HFFc6 (cell line): ENCODE measurements around the gene RASSF1. TPM values are rescaled to one million over a fixed set of nuclear protein-coding genes. Genes with fewer than 3 reads are reported as not detected.

Experiments used
- DNase-seq: peaks from one replicate; pipeline ENCODE4 v3.0.0-alpha.2; 2018
- H3K27ac Mint-ChIP-seq: 2 replicates; pipeline ENCODE4 v1.8.0; 2020; ENCODE audit warnings: mild to moderate bottlenecking, mixed read lengths
- H3K27me3 Mint-ChIP-seq: 2 replicates; pipeline ENCODE4 v1.8.0; 2021; ENCODE audit warnings: mild to moderate bottlenecking, moderate library complexity, mixed read lengths; ENCODE audit not compliant: insufficient read depth
- H3K36me3 Mint-ChIP-seq: 2 replicates; pipeline ENCODE4 v1.8.0; 2021; ENCODE audit warnings: low read depth, mixed read lengths
- H3K4me1 Mint-ChIP-seq: 2 replicates; pipeline ENCODE4 v1.8.0; 2020; ENCODE audit warnings: low read depth, mixed read lengths
- H3K4me3 Mint-ChIP-seq: 2 replicates; pipeline ENCODE4 v1.8.0; 2020; ENCODE audit warnings: mild to moderate bottlenecking, moderate library complexity, mixed read lengths
- H3K9me3 Mint-ChIP-seq: 2 replicates; pipeline ENCODE4 v1.8.0; 2020; ENCODE audit warnings: mild to moderate bottlenecking, mixed read lengths
- total RNA-seq, 6 experiments: library from RNA; stranded (reverse); fragmentation: NEBNext Ultra II Directional; extraction: Animal tissue kit (Norgen Biotek cat#: 25700); gene quantifications; 2 replicates in 1 of 6; 3 replicates in 5 of 6; pipeline ENCODE4 v1.2.3, GENCODE V29; 2021
- TF ChIP-seq, protein P1 (sequence below): fragments of 200-600 bp; sonication (generic); IDR thresholded peaks from 2 replicates; pipeline ENCODE4 v1.5.0; 2021; ENCODE audit warnings: antibody characterized with exemption, mild to moderate bottlenecking

The RASSF1 gene
- total RNA-seq, 6 experiments from 2014 or later = 30.9 to 37.0 (median 34.1) TPM

DNA sequence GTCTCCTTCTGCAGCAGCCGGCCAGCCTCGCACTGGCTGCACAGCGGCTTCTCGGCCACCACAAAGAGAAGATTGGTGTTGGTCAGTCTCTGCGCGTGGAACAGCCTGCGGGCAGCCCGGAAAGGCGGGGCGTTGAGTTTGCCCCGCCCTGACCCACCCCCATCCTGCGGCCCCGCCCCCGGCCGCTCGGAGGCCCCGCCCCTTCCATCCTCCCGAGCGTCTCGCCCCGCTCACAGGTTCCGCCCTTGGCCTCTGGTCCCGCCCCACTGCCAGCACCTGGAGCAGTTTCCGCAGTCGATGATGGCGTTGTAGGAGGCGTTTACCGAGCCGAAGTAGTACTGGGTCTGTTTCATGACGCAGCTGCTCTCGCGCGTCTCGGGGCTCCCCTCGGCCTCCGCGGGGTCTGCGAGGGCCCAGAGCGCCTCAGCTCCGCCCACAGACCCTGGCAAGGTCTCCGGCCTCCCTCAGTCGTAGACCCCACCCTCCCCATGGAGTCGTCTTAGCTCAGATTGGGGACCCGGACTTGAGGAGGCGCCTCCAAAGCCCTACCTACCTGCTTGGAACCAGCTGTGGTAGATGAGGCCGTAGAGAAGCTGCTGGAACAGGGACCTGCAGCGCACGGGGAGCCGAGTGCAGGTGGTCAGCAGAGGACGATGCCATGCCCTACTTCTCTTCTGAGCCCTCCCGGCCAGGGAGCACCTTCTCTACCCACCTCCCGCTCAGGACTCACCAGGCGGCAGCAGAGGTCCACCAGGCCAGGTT, 24.6 kb upstream of the RASSF1 start:
- no peak for DNase-seq
- TF ChIP-seq, protein P1, sequence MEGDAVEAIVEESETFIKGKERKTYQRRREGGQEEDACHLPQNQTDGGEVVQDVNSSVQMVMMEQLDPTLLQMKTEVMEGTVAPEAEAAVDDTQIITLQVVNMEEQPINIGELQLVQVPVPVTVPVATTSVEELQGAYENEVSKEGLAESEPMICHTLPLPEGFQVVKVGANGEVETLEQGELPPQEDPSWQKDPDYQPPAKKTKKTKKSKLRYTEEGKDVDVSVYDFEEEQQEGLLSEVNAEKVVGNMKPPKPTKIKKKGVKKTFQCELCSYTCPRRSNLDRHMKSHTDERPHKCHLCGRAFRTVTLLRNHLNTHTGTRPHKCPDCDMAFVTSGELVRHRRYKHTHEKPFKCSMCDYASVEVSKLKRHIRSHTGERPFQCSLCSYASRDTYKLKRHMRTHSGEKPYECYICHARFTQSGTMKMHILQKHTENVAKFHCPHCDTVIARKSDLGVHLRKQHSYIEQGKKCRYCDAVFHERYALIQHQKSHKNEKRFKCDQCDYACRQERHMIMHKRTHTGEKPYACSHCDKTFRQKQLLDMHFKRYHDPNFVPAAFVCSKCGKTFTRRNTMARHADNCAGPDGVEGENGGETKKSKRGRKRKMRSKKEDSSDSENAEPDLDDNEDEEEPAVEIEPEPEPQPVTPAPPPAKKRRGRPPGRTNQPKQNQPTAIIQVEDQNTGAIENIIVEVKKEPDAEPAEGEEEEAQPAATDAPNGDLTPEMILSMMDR = no peak
- Mint-ChIP-seq H3K27ac (no peak overlapping the region), H3K36me3 (no peaks in the 10 kb centered on the region), H3K9me3 (no peaks in the 10 kb centered on the region), H3K4me3 (peak overlapping the region; percentile 69; the same call in 1 of the 2 replicates), H3K4me1 (no peaks in the 10 kb centered on the region), H3K27me3 (peaks cover 9% of the 10 kb centered on the region)

DNA sequence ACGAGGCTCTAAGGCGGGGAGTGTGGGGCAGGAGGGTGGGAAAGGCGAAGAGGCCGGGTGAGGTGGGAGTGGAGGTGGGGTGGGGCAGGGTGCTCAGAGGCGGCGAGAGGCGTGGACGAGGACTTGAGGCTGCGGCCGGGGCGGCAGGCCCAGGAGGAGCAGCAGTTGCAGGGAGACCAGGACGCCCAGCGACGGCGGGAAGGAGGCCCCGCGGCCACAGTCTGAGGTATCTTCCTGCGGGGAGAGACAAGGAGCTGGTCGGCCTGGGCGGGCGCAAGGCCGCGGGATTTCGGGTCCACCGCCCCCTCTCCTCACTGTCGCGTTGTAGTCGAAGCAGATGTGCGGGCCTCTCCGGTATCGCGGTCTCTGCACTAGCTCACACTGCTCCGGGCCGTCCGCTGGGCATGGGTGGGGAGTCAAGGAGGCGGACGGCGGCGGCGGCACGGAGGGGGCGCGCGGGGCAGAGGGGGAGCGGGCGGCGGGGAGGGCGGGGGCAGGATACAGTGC, 24.0 kb upstream of the RASSF1 start:
- H3K27ac Mint-ChIP-seq = no peak overlapping the region
- DNase-seq = no peak
- H3K9me3 Mint-ChIP-seq = no peaks in the 10 kb centered on the region

DNA sequence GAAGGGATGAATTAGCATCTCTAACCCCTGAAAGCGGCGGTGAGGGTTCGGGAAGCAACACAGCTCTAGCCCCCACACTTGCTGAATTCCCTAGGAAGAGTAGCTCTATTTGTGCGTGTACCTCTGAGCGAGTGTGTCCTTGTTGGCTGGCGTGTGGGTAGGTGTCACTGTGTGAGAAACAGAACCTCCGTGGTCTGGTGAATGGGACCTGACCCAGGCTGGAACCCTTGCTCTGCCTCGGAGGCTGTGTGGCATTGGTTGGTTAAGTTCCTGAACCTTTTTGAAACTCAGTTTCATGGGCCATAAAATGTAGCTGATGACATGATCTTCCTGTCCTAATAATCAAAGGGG, 19.1 kb upstream of the RASSF1 start:
- H3K4me1 Mint-ChIP-seq = peaks cover 33% of the 10 kb centered on the region
- H3K4me3 Mint-ChIP-seq = peak overlapping the region; percentile 97
- H3K27me3 Mint-ChIP-seq = peaks cover 3% of the 10 kb centered on the region; the same call in 1 of the 2 replicates
- peaks cover 19% of the 10 kb centered on the region for H3K36me3 Mint-ChIP-seq
- TF ChIP-seq, protein P1 = no peak
- DNase-seq = no peak
- H3K27ac Mint-ChIP-seq = peak overlapping the region; percentile 91; the same call in 1 of the 2 replicates
- no peaks in the 10 kb centered on the region for H3K9me3 Mint-ChIP-seq

More for the DNA sequence above, 24.0 kb upstream of the RASSF1 start:
- TF ChIP-seq, protein P1 = no peak
- Mint-ChIP-seq H3K27me3 (peaks cover 9% of the 10 kb centered on the region), H3K4me3 (peak overlapping the region; percentile 69), H3K4me1 (no peaks in the 10 kb centered on the region), H3K36me3 (no peaks in the 10 kb centered on the region)

DNA sequence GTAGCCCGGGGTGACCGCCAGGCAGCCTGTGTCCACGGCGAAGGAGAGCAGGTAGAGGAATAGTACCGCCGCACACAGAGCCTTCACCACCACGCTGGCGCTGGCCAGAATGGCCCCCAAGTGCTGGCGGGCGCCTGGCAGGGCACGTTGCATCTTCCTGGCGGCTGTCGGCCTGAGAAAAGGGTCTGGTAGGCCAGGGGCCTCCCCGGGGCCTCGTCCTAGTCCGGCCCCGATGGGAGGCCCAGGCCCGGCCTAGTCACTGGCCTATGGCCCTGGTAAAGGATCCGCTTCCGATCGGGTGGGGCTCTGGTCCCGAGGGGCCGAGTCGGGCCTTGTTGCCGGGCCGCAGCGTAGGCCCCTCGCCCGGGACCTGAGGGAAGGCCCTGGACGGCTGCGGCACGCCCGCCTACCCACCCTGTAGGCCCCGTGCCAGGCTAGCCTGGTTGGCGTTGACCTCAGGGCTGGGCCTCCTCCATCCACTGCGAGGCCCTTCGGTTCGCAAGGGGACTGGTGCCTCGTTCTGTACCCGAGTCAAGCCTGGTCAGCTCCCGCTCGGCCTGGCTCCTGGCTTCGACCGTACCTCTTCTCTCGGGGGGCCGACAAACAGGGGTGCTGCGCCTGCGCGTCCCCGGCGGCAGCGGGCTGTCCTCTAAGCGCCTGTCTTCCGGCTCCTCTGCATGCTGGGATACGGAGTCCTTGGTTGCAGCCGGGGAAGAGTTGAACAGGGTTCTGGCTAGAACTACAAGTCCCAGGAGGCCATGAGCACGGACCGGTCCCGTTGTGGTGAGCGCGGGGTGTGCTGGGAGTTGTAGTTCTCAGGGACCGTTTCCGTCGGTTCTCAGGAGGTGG, 18.5 kb upstream of the RASSF1 start, which contains the start of gene TMEM115:
TMEM115 (minus strand) TSS at position 611 of the 849 bp plus-strand sequence; CDS start at position 153, 458 bp downstream.
- peaks cover 33% of the 10 kb centered on the region for H3K4me1 Mint-ChIP-seq
- peaks cover 3% of the 10 kb centered on the region; the same call in 1 of the 2 replicates for H3K27me3 Mint-ChIP-seq
- peaks cover 23% of the 10 kb centered on the region for H3K36me3 Mint-ChIP-seq
- peak within 1 kb of the TSS; percentile 97 for H3K4me3 Mint-ChIP-seq
- DNase-seq = peak; percentile 99
- H3K27ac Mint-ChIP-seq = peak within 1 kb of the TSS; percentile 91
- H3K9me3 Mint-ChIP-seq = no peaks in the 10 kb centered on the region
- TF ChIP-seq, protein P1 = no peak

DNA sequence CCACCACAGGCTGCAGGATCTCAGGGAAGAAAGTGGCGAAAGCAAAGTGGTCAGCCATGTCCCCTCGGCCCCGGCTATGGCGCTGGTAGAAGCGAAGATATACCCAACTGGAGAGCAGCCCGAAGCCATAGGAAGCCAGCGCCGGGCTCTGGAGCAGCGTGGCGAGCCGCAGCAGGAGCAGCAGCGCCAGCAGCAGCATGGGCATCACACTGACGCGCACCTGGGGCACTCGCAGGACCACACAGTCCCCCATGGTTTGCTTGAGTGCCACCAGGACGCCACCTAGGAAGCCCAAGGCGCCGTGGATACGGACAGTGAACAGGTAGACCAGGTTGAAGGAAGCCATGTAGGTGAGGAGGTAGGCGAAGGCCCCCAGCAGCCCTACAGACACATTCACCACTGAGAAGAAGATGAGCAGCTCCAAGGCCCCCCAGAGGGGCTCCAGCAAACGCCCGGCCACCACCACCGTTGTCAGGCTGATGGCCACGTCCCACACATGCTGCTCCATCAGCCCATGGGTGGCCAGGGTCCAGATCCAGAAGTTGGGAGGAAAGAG, 17.8 kb upstream of the RASSF1 start:
- TF ChIP-seq, protein P1 = no peak
- Mint-ChIP-seq H3K4me1 (peaks cover 33% of the 10 kb centered on the region), H3K4me3 (peak overlapping the region; percentile 97), H3K9me3 (no peaks in the 10 kb centered on the region), H3K27me3 (peaks cover 3% of the 10 kb centered on the region; the same call in 1 of the 2 replicates), H3K27ac (peak overlapping the region; percentile 81), H3K36me3 (peaks cover 24% of the 10 kb centered on the region)
- DNase-seq = no peak
